Liver (tissue), 9 donors: ENCODE data around the gene LSG1. TPM values are rescaled to one million over a fixed set of nuclear protein-coding genes. Genes with fewer than 3 reads are reported as not detected.
A peak's percentile ranks its signal among the peaks of the same experiment; 100 is the strongest.

ENCODE experiments used
- DNase-seq: peaks from one replicate; pipeline ENCODE4 v3.0.0-alpha.2; 2017; ENCODE audit warnings: low spot score
- H3K27ac ChIP-seq, 2 donors: one replicate each; pipeline ENCODE4 v1.7.0; 2013; ENCODE audit warnings: inconsistent platforms in 2 of 2, low read length in 2 of 2, control low read depth in 1 of 2, low read depth in 1 of 2, mild to moderate bottlenecking in 1 of 2
- H3K27me3 ChIP-seq, 4 donors: one replicate each; pipeline versions ENCODE4 v1.6.1 to v1.7.0; 2013; ENCODE audit warnings: low read length in 3 of 4, inconsistent platforms in 1 of 4, mild to moderate bottlenecking in 1 of 4, moderate library complexity in 1 of 4; ENCODE audit not compliant: control insufficient read depth in 4 of 4, insufficient read depth in 4 of 4
- H3K36me3 ChIP-seq, 4 donors: one replicate each; pipeline versions ENCODE4 v1.6.1 to v1.7.0; 2013; ENCODE audit warnings: low read length in 3 of 4, mild to moderate bottlenecking in 3 of 4, low read depth in 1 of 4, moderate library complexity in 1 of 4; ENCODE audit not compliant: control insufficient read depth in 4 of 4, insufficient read depth in 3 of 4
- H3K4me1 ChIP-seq, 4 donors: one replicate each; pipeline versions ENCODE4 v1.6.1 to v1.7.0; 2013; ENCODE audit warnings: low read length in 3 of 4, mild to moderate bottlenecking in 3 of 4, moderate library complexity in 1 of 4; ENCODE audit not compliant: control insufficient read depth in 4 of 4, insufficient read depth in 4 of 4
- H3K4me3 ChIP-seq, 3 donors: one replicate each; pipeline versions ENCODE4 v1.6.1 to v1.7.0; 2013; ENCODE audit warnings: low read length in 3 of 3, control low read depth in 1 of 3, low read depth in 1 of 3, mild to moderate bottlenecking in 1 of 3
- H3K9ac ChIP-seq, 2 donors: one replicate each; pipeline ENCODE4 v1.7.0; 2013; ENCODE audit warnings: low read length in 2 of 2, mild to moderate bottlenecking in 2 of 2, moderate library complexity in 2 of 2, control low read depth in 1 of 2, low read depth in 1 of 2
- H3K9me3 ChIP-seq, 4 donors: one replicate each; pipeline versions ENCODE4 v1.6.1 to v1.7.0; 2013; ENCODE audit warnings: low read length in 3 of 4; ENCODE audit not compliant: control insufficient read depth in 4 of 4
- CTCF ChIP-seq: fragments of 150-350 bp; IDR thresholded peaks from 2 replicates; pipeline ENCODE4 v1.5.1; 2017; ENCODE audit warnings: improper control_type of control experiment, low read depth, low read length; ENCODE audit not compliant: missing input control
- EGR1 ChIP-seq, 2 donors: IDR thresholded peaks; 2 replicates each; pipeline ENCODE4 v1.6.1; 2016 to 2018; ENCODE audit warnings: antibody characterized with exemption in 2 of 2, low read depth in 2 of 2
- FOXA1 ChIP-seq: IDR thresholded peaks from 2 replicates; pipeline ENCODE4 v1.6.1; 2016; ENCODE audit warnings: antibody characterized with exemption
- FOXA2 ChIP-seq: IDR thresholded peaks from 2 replicates; pipeline ENCODE4 v1.6.1; 2016; ENCODE audit warnings: antibody characterized with exemption
- GABPA ChIP-seq, 2 donors: IDR thresholded peaks in 1 of 2; conservative IDR thresholded peaks in 1 of 2; 2 replicates each; pipeline ENCODE4 v1.6.1; 2016; ENCODE audit warnings: antibody characterized with exemption in 2 of 2, mild to moderate bottlenecking in 1 of 2, moderate library complexity in 1 of 2
- HNF4A ChIP-seq, 2 donors: conservative IDR thresholded peaks; 2 replicates each; pipeline ENCODE4 v1.6.1; 2016; ENCODE audit warnings: antibody characterized with exemption in 2 of 2, mild to moderate bottlenecking in 2 of 2
- HNF4G ChIP-seq: IDR thresholded peaks from 2 replicates; pipeline ENCODE4 v1.6.1; 2016; ENCODE audit warnings: antibody characterized with exemption
- JUND ChIP-seq, 2 donors: IDR thresholded peaks; 2 replicates each; pipeline ENCODE4 v1.6.1; 2016; ENCODE audit warnings: antibody characterized with exemption in 2 of 2
- MAX ChIP-seq: IDR thresholded peaks from 2 replicates; pipeline ENCODE4 v1.6.1; 2016; ENCODE audit warnings: antibody characterized with exemption
- NR2F2 ChIP-seq: IDR thresholded peaks from 2 replicates; pipeline ENCODE4 v1.6.1; 2016; ENCODE audit warnings: antibody characterized with exemption
- RAD21 ChIP-seq, 2 donors: IDR thresholded peaks; 2 replicates each; pipeline ENCODE4 v1.6.1; 2016; ENCODE audit warnings: antibody characterized with exemption in 2 of 2, mild to moderate bottlenecking in 2 of 2
- RXRA ChIP-seq, 2 donors: IDR thresholded peaks; 2 replicates each; pipeline ENCODE4 v1.6.1; 2017 to 2018; ENCODE audit warnings: antibody characterized with exemption in 2 of 2, mild to moderate bottlenecking in 1 of 2
- SP1 ChIP-seq: IDR thresholded peaks from 2 replicates; pipeline ENCODE4 v1.6.1; 2018; ENCODE audit warnings: antibody characterized with exemption, mild to moderate bottlenecking
- TAF1 ChIP-seq: conservative IDR thresholded peaks from 2 replicates; pipeline ENCODE4 v1.6.1; 2016; ENCODE audit warnings: antibody characterized with exemption, mild to moderate bottlenecking
- YY1 ChIP-seq: IDR thresholded peaks from 2 replicates; pipeline ENCODE4 v1.6.1; 2016; ENCODE audit warnings: antibody characterized with exemption, mild to moderate bottlenecking
- ZBTB33 ChIP-seq: IDR thresholded peaks from 2 replicates; pipeline ENCODE4 v1.6.1; 2016; ENCODE audit warnings: antibody characterized with exemption
- WGBS: extraction: QIAGEN DNeasy Blood & Tissue Kit; methylation state at CpG from one replicate; pipeline ENCODE4 v1.1.7; 2013; 5-methylcytosine and 5-hydroxymethylcytosine counted together
- polyA plus RNA-seq, 2 donors: library from polyadenylated mRNA; stranded (reverse) in 1 of 2; unstranded in 1 of 2; fragments of 200-250 nt in 1 of 2; fragments of >200 nt in 1 of 2; fragmentation: Nextera tagmentation in 1 of 2; extraction: Ambion mirVana in 1 of 2; gene quantifications; one replicate each; pipeline versions ENCODE4 v1.2.1 to v1.2.3, GENCODE V29; 2013 to 2015
- total RNA-seq, 2 donors: library from RNA; depleted of rRNA; stranded (reverse); fragments of >200 nt; gene quantifications; one replicate each; pipeline ENCODE4 v1.2.3, GENCODE V29; 2014
- TF ChIP-seq, protein P1 (sequence below): IDR thresholded peaks from 2 replicates; pipeline ENCODE4 v1.6.1; 2016; ENCODE audit warnings: antibody characterized with exemption
- TF ChIP-seq, protein P2 (sequence below): IDR thresholded peaks from 2 replicates; pipeline ENCODE4 v1.6.1; 2016; ENCODE audit warnings: antibody characterized with exemption, mild to moderate bottlenecking
- donor health status: healthy.
- donor health status: healthy.
- donor health status: healthy.
- donor health status: healthy.
- donor health status: healthy.

LSG1 gene
- total and polyA plus RNA-seq, 4 donors, result 13.6 to 38.5 (median 22.1) TPM

GRCh38 chr3:194686414-194686815, 14.4 kb upstream of the LSG1 start (continued):
- no peak for TF ChIP-seq FOXA1
- no peak for TF ChIP-seq JUND (IDR thresholded peaks at IDR 0.05)

DNA sequence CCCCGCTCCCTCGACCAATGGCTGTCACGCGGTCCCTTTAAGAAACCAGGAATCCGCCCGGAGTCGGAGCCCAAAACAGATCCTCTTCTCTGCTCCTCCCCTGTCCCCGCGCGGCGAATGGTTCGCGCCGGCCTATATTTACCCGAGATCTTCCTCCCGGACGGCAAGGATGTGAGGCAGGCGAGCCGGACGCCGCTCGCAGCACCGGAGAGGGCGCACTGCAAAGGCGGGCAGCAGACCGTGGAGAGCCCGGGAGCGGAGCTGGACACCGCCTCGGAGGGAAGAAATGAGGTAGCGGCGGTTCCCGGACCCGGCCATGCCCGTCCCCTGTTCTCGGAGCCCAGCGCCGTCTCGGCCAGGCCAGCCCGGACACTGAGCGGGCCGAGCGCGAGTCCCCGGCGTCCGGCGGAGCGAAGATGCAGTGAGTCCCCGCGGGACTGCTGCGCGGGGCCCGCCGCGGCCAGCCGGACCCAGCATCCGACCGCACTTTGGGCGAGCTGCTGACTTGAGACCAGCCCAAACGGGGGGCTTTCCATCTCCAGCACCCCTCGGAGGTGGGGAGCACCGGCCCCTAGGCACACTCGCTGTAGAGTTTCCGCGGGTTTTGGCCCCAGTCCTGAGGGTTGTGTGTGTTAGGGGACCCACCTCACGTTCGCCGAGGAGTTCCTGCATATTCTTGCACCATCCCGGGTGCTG, 13.9 kb upstream of the LSG1 start, which contains the start of gene FAM43A:
FAM43A (plus strand) TSS at position 166 of the 696 bp plus-strand sequence. CDS start 944 bp downstream, outside the sequence.
- Histone ChIP-seq H3K27me3 (no peaks in the 10 kb centered on the region), H3K4me3 (peak within 1 kb of the TSS; percentile 50 to 64 (median 57)), H3K36me3 (no peaks in the 10 kb centered on the region), H3K9ac (peak within 1 kb of the TSS in 1 of 2 donors; percentile 33), H3K9me3 (no peaks in the 10 kb centered on the region), H3K27ac (peak within 1 kb of the TSS; percentile 27 to 59), H3K4me1 (peaks cover 17 to 31% (median 22%) of the 10 kb centered on the region in 4 donors)
- TF ChIP-seq JUND (IDR thresholded peaks at IDR 0.05) (no peak), HNF4A (conservative IDR thresholded peaks at IDR 0.05) (no peak), FOXA2 (no peak), YY1 (peak; percentile 79), NR2F2 (peak; percentile 13), CTCF (no peak), TAF1 (peak; percentile 83), SP1 (peak; percentile 41), GABPA (IDR thresholded peaks at IDR 0.05 in 1 of 2, conservative IDR thresholded peaks at IDR 0.05 in 1 of 2) (no peak), RXRA (IDR thresholded peaks at IDR 0.05) (no peak), EGR1 (IDR thresholded peaks at IDR 0.05; ENCODE audit: low read depth in 2 of 2) (no peak), HNF4G (no peak), MAX (peak; percentile 71), ZBTB33 (peak; percentile 20), RAD21 (IDR thresholded peaks at IDR 0.05) (peak; percentile 45 to 68), FOXA1 (no peak)
- TF ChIP-seq, protein P1, sequence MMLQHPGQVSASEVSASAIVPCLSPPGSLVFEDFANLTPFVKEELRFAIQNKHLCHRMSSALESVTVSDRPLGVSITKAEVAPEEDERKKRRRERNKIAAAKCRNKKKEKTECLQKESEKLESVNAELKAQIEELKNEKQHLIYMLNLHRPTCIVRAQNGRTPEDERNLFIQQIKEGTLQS, result no peak
- TF ChIP-seq, protein P2, sequence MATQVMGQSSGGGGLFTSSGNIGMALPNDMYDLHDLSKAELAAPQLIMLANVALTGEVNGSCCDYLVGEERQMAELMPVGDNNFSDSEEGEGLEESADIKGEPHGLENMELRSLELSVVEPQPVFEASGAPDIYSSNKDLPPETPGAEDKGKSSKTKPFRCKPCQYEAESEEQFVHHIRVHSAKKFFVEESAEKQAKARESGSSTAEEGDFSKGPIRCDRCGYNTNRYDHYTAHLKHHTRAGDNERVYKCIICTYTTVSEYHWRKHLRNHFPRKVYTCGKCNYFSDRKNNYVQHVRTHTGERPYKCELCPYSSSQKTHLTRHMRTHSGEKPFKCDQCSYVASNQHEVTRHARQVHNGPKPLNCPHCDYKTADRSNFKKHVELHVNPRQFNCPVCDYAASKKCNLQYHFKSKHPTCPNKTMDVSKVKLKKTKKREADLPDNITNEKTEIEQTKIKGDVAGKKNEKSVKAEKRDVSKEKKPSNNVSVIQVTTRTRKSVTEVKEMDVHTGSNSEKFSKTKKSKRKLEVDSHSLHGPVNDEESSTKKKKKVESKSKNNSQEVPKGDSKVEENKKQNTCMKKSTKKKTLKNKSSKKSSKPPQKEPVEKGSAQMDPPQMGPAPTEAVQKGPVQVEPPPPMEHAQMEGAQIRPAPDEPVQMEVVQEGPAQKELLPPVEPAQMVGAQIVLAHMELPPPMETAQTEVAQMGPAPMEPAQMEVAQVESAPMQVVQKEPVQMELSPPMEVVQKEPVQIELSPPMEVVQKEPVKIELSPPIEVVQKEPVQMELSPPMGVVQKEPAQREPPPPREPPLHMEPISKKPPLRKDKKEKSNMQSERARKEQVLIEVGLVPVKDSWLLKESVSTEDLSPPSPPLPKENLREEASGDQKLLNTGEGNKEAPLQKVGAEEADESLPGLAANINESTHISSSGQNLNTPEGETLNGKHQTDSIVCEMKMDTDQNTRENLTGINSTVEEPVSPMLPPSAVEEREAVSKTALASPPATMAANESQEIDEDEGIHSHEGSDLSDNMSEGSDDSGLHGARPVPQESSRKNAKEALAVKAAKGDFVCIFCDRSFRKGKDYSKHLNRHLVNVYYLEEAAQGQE, result no peak
- 1% methylated on average over 70 of the region's 70 CpGs for WGBS
- peak; percentile 67 for DNase-seq
